Measurements from ENCODE around the gene C1orf226. TPM values are rescaled to one million over a fixed set of nuclear protein-coding genes. Genes with fewer than 3 reads are reported as not detected.

Gene C1orf226
- total RNA-seq, 1 donor from 2014 or later = 9.8 TPM

GRCh38 chr1:162385280-162385623, 3.7 kb downstream of the C1orf226 start:
- no peak for TF ChIP-seq CTCF (conservative IDR thresholded peaks at IDR 0.05)
- Mint-ChIP-seq H3K27me3 (ENCODE audit: low read depth) (no peaks in the 10 kb centered on the region), H3K4me1 (peaks cover 27% of the 10 kb centered on the region), H3K27ac (ENCODE audit: unreplicated experiment) (no peak overlapping the region), H3K9me3 (no peaks in the 10 kb centered on the region), H3K4me3 (no peak overlapping the region), H3K36me3 (ENCODE audit: low read depth) (no peaks in the 10 kb centered on the region)
- DNase-seq (ENCODE audit: low read depth, low spot score) = no peak

GRCh38 chr1:162385702-162386101, 4.2 kb downstream of the C1orf226 start:
- H3K36me3 Mint-ChIP-seq (ENCODE audit: low read depth) = no peaks in the 10 kb centered on the region
- no peaks in the 10 kb centered on the region for H3K9me3 Mint-ChIP-seq
- H3K27ac Mint-ChIP-seq (ENCODE audit: unreplicated experiment) = no peak overlapping the region
- no peak overlapping the region for H3K4me3 Mint-ChIP-seq
- peaks cover 27% of the 10 kb centered on the region for H3K4me1 Mint-ChIP-seq
- no peak for DNase-seq (ENCODE audit: low read depth, low spot score)
- no peaks in the 10 kb centered on the region for H3K27me3 Mint-ChIP-seq (ENCODE audit: low read depth)
- no peak for TF ChIP-seq CTCF (conservative IDR thresholded peaks at IDR 0.05)

- Mint-ChIP-seq H3K27ac (ENCODE audit: unreplicated experiment) (no peak overlapping the region), H3K4me3 (no peak overlapping the region), H3K36me3 (ENCODE audit: low read depth) (no peaks in the 10 kb centered on the region), H3K9me3 (no peaks in the 10 kb centered on the region), H3K4me1 (peaks cover 33% of the 10 kb centered on the region), H3K27me3 (ENCODE audit: low read depth) (no peaks in the 10 kb centered on the region)
- no peak for TF ChIP-seq CTCF (conservative IDR thresholded peaks at IDR 0.05)
- no peak for DNase-seq (ENCODE audit: low read depth, low spot score)
Measured at GRCh38 chr1:162386292-162387225, 5.0 kb downstream of the C1orf226 start.

- no peak for DNase-seq (ENCODE audit: low read depth, low spot score)
- H3K36me3 Mint-ChIP-seq (ENCODE audit: low read depth) = no peaks in the 10 kb centered on the region
- H3K27me3 Mint-ChIP-seq (ENCODE audit: low read depth) = no peaks in the 10 kb centered on the region
Measured at GRCh38 chr1:162387226-162388082, 5.9 kb downstream of the C1orf226 start.

More at GRCh38 chr1:162387226-162388082, 5.9 kb downstream of the C1orf226 start:
- no peak overlapping the region for H3K4me3 Mint-ChIP-seq
- H3K9me3 Mint-ChIP-seq = no peaks in the 10 kb centered on the region
- H3K4me1 Mint-ChIP-seq = peaks cover 41% of the 10 kb centered on the region
- no peak overlapping the region for H3K27ac Mint-ChIP-seq (ENCODE audit: unreplicated experiment)
- no peak for TF ChIP-seq CTCF (conservative IDR thresholded peaks at IDR 0.05)
